ENCODE results near the gene QPCT.
"Not testable (repeated sequence)": the region's sequence is repeated elsewhere in the genome, so short reads cannot be mapped to it uniquely, and the experiment has no call there.

Gene QPCT

DNA sequence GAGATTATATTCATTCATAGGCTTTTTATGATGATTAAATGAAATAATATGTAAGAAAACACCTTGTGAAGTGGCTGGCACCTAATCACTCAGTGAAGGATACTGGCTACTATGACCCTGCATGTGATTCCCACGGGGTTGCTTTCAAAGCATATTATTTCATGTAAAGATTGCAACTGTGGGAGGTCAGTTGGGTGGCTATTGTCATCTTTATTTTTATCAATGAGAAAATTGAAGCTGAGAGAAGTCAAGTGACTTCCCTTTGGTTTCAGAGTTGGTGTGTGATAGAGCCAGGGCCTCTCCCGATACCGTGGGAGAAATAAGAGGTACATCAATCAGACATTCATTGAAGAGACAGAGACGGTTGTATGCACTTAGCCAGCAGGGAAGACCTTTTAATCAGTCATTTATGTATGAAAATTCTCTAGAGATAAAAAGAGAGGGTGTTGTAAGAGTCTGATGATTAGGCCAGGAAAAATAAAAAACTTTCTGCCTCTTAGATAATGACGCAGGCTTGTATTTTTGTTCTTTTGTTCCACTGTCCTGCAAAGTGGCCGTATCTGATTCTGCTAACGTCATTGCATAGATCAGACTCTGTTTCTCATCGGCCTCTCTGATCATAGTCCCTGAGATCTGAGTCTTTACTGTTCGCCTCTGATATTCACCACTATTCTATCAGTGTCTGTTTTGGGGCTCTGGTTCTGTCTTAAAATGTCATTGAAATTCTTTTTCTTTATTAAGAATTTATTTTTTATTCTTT is 50.5 kb downstream of the QPCT start:
- no peak for DNase-seq

DNA sequence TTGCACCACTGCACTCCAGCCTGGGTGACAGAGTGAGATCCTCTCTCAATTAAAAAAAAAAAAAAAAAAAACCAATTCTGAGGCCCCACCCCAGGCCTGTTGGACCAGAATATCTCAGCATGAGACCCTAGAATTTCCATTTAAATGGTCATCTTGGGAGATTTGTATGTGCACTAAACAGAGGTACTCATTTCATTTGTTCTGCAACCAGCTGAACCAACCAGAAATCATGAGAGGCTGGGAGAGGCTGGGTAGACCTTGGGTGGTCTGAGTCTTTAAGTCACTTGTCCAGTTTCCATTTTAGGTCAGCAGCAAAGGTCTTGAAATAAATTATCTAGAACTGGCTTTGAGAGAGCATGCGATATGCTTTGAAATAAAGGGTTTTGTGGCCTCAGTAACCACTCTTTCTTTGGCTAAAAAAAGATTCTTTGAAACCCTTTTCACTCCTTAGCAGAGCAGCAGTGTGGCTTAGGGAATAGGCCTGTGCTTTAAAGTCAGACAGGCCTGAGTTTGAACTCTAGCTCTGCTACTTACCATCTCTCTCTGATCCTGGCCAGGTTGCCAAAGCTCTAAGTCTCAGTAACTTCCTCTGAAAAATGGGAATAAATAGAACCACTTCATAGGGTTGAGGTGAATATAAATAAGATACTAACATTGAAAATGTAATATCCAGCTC is 52.6 kb downstream of the QPCT start:
- no peak for DNase-seq

DNA sequence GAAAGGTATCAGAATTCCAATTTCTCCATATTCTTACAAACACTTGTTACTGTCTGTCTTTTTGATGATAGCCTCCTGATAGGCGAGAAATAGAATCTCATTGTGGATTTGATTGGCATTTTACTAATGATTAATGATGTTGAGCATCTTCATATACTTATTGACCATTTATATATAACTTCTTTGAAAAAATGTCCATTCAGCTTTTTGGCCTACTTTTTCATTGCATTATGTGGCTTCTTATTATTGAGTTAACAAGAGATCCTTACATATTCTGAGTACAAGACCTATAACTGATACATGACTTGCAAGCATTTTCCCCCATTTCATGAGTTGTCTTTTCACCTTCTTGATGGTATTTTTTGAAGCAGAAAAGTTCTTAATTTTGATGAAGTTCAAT is 54.6 kb downstream of the QPCT start:
- DNase-seq: no peak

DNA sequence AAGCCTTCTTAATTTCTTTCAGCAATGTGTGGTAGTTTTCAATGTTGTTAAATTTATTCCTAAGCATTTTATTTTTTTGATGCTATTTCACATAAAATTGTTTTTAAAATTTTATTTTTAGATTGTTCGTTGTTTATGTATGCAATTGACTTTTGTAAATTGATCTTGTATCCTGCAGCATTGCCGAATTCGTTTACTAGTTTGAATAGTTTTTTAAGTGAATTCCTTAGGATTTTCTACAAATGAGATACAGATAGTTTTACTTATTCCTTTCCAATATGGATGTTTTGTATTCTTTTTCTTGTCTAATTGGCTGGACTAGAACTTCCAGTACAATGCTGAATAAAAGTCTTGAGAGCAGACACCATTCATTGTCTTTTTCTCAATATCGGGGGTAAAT is 55.6 kb downstream of the QPCT start:
- DNase-seq: no peak

DNA sequence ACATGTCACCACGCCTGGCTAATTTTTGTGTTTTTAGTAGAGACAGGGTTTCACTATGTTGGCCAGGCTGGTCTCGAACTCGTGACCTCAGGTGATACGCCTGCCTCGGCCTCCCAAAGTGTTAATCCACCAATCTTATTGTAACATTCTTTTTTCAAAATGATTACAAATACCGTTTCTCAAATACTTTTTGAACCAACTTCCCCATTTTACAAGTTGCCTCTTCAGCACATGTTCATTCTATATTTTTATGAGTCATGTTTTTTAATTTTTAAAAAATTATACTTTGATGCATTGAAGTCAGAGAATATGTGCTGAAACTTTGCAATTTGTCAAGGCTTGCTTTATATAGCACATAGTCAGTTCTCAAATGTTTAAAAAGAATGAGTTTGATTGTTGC is 58.2 kb downstream of the QPCT start:
- no peak for DNase-seq

DNA sequence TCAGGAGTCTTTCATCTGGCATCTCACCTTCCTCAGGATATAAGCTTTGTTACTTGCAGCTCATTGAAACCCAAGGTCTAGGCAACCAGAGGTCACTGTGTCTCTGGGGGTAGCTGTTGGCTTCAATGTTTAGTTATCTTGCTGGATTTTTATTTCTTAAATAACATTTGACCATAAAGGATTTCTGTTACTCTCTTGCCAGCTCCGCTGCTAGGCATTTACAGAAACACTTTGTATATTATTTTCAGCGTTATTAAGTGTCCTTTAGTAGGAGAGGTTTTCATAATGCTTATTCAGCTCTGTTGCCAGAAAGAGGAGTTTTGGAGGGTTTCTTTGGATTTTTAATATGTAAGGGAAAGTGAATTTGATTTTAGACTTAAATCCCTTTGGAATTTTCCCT is 61.4 kb downstream of the QPCT start:
- DNase-seq: no peak

DNA sequence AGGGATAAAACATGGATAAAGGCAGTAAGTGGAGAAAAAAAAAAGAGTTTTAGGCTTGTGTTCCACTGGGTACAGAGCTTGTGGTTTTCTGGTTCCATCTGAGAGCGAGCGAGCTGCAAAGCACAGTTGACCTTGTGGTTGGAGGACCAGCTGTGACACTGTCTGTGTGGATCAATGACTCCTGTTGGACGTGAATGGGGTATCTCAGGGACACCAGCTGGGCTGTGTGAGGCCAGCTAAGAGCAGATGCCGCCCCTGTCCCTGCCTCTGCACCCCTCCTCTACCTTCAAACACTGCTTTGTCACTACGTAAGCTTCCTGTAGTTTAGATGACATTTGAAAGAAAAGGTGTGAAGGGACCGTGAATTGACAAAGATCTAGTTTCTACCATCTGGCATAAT is 67.8 kb downstream of the QPCT start:
- DNase-seq: no peak

DNA sequence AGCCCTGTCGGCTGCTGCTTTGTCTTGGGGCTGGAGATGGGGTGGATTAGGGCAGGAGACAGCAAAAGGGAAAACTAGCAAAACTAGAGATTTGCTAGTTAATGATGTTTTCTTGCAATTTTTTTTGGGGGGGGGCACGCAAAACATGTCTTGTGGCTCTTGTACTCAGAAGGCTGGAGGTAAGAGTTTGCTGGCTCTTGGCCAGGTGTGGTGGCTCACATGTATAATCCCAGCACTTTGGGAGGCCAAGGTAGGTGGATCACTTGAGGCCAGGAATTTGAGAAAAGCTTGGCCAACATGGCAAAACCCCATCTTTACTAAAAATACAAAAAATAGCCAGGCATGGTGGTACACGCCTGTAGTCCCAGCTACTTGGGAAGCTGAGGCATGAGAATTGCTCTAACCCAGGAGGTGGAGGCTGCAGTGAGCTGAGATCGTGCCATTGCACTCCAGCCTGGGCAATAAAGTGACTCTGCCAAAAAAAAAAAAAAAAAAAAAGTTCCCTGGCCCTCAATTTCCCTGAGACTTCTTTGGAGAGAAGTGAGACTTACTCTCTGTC is 69.6 kb downstream of the QPCT start:
- not testable (repeated sequence) for DNase-seq

DNA sequence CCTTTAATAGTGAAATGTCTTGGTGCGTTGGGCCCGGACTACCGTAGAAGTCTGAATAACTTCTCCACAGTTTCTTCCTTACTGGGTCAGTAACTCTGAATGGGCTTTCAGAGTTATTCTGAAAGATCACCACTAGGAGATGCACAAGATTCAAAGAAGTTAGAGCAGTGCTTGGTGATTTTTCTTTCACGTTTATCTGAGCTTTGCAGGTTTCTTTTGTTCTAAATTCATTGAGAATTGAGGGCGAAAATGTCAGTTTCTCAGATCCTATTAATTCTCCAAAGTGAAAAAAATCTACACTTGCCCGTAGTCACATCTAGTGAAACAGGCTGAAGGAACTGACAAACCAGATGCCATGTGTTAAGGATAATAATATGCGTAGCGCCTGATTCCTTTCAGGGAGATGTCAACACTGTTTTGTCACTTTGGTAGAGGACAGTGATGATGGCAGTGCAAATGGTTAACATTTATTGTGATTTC is 70.1 kb downstream of the QPCT start:
- DNase-seq: no peak

DNA sequence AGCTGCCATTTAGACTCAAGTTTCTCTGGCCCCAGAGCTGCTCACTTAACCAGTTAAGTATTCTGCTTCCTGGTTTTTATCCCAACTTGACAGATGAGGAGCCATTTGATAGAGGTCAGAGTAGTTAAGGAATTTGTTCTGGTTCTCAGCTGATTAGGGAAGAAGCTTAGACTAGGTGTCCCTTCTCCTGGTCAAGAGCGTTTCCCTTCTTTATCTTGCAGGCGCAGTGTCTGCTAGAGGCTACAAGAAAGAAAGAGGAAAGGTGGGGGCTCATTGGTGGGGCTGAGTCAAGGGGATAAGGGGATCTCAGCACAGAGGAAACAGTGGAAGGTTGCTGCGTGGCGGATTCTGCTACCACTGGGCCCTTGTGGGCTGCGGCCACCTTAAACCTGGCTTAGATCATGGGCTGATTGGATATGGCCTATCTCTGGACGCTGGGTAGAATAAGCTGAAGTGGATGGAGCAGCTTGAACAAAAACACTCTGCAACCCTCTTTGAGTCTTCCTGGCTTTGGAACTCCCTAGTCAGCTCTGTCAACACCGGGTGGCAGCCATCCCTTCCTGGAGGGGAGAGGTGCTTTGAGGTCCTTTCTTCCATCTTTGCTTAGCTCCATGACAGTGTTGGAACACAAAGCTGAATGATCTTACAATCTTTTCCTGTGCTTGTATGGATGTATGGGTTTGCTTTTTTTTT is 70.8 kb downstream of the QPCT start:
- no peak for DNase-seq

DNA sequence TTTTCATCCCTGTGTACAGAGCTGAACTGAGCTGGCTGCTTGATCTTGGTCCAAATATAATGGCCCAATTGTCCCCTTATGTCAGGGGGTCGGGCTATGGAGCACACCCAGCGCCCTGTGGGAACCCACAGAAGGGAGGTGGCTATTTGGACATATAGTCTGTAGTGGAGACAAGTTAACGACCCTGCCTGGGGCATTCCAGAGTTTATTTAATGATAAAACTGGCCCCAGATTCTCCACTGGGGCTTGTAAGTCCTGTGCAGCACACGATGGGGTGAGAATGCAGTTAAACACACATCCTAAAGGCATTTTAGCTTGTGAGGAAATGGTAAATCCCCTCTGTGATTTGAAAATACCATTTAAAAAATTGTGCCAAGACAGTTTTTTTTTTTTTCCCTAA is 72.9 kb downstream of the QPCT start:
- no peak for DNase-seq

DNA sequence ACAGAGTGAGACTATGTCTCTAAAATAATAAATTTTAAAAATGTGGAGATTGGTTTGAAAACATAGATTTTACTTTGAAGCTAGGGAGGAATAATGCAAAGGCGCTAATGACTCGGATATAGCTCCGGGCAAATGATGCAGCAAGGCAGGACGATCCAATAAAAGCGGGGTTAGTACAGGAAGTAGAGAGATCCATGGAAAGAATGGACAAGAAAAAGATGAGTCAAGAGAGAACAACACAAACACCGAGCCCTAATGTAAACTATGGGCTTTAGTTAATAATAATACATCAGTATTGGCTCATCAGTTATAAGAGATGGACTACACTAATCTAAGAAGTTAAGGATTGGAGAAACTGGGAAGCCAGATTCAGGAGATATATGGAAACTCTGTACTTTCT is 74.5 kb downstream of the QPCT start:
- DNase-seq: no peak

DNA sequence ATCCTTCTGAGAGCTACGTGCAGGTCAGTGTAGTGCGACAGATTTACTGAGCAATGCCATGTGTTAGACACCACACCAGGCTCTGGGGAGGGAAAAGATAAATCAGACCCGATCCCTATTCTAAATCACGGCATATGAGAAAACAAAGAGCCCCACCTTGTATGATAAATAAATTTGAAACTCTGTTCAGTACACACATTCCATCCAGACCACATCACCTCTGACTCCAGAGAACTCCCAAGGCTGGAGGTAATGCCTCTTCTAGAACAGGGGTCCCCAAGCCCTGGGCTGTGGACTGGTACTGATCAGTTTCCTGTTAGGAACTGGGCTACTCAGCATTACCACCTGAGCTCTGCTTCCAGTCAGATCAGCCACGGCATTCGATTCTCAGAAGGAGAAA is 77.3 kb downstream of the QPCT start:
- DNase-seq: no peak

DNA sequence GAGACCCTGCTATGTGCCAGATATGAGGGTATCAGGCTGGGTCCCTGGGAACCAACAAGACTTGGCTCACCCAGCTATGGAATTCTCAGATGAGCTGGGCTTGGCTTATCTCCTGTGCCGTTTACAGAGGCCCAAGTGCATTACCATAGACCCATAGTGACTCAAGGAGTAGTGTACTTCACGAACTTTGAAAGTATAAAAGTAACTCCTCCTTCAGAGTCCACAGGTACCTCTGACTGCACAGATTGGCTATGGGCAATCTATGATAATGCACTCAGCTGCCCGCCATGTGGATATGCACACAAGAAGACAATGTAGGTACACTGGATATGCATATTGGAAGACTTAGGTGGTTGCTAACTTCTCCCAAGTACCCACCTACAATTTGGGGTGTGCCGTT is 78.4 kb downstream of the QPCT start:
- no peak for DNase-seq
